Right hindlimb (tissue), 1 donor: ENCODE measurements around the gene HNRNPA2B1.
"Not testable (repeated sequence)": the region's sequence is repeated elsewhere in the genome, so short reads cannot be mapped to it uniquely, and the experiment has no call there.

Source experiments
- DNase-seq: peaks from one replicate; pipeline ENCODE4 v3.0.0-alpha.2; 2018

Gene HNRNPA2B1

DNA sequence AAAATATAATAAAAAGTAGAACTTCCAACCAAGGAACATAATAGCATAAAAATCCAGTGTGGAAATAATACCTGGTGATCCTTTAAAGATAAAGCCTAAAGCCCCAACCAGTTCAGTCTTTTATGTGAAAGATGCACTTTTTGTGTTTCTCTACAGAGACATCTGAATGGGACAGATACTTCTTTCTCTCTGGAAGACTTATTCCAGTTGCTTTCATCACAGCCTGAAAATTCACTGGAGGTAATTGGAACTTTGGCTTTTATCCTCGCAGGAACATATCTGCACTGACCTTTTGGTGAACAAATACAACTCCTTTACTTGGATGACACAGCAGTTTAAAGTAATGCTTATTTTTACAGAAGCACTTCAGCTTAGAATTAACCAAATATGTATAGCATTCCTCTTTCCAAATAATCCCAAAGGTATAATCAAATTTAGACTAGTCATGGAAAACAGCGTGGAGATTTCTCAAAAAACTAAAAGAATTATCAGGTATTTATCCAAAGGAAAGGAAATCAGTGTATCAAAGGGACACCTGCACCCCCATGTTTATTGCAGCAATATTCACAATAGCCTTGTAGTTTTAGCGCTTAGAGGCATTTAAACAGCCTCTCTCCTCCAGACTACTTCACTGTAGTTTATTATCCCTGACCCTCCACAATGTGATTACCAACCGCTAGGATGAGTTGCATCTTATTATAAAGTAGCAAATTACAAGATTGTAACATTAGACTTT is 16.8 kb downstream of the HNRNPA2B1 start:
- DNase-seq: no peak

DNA sequence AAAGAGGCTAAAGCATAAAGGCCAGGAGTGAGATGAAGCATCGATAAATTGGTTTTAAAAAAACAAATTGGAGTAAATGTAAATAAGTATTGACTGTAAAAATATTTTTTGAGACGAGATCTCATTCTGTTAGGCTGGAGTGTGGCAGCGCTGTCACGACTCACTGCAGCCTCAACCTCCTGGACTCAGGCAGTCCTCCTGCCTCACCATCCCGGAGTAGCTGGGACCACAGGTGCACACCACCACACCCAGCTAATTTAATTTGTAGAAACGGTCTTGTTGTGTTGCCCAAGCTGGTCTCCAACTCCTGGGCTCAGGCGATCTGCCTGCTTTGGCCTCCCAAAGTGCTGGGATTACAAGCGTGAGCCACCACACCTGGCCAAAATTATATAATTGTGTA is 17.8 kb downstream of the HNRNPA2B1 start:
- DNase-seq: no peak

DNA sequence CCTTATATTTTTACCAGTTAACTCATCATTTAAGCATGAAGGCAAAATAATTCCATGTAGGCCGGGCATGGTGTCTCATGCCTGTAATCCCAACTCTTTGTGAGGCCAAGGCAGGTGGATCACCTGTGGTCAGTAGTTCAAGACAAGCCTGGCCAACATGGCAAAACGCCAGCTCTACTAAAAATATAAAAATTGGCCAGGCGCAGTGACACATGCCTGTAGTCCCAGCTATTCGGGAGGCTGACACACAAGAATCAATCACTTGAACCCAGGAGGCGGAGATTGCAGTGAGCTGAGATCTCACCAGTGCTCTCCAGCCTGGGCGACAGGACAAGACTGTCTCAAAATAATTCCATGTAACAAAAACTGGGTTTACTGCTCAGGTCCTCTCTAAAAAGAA is 18.3 kb downstream of the HNRNPA2B1 start:
- no peak for DNase-seq

DNA sequence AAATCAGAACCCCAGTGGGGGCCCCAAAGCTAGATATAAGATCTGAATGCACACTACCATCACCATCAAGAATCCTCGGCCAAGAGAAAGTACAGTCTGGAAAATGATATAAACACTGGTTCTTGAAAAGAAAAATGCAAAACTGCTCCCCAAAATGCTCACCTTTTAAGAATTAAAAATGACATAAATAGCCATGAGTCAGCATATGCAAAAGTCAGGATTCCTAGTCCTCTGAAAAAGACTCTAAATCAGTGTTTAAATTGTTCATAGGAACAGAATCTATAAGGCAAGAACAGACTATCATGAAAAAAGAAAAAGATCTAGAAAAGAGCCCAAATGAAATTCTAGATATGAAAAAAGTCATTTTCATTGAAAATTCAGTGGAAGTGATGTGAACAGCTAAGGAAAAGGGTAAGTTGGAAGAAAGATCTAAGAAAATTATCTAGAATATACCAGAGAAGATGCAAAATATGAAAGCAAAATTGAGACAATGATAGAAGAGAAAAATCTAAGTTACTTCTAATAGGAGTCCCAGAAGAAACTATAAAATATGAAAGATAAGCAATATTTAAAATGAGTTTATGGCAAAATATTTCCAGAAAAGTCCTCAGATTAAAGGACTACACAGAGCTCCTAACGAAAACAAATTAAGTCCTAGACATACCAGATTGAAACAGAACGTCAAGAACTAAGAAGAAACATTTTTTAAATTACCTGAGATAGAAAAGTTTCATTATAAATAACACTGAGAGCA is 18.9 kb downstream of the HNRNPA2B1 start:
- DNase-seq: no peak

DNA sequence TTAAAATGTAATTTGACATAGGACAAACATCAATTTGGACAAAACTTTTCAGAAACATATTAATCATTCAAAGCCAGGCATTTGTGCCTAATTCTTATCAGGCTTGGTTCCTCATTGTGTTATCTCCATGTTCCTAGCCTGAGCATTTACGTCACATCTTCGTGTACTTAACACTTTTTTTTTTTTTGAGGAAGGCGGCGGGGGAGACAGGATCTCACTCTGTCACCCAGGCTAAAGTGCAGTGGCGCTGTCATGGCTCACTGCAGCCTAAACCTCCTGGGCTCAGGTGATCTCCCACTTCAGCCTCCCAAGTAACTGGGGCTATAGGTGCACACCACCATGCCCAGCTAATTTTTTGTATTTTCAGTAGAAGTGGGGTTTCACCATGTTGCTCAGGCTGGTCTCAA is 19.8 kb downstream of the HNRNPA2B1 start:
- DNase-seq: no peak

DNA sequence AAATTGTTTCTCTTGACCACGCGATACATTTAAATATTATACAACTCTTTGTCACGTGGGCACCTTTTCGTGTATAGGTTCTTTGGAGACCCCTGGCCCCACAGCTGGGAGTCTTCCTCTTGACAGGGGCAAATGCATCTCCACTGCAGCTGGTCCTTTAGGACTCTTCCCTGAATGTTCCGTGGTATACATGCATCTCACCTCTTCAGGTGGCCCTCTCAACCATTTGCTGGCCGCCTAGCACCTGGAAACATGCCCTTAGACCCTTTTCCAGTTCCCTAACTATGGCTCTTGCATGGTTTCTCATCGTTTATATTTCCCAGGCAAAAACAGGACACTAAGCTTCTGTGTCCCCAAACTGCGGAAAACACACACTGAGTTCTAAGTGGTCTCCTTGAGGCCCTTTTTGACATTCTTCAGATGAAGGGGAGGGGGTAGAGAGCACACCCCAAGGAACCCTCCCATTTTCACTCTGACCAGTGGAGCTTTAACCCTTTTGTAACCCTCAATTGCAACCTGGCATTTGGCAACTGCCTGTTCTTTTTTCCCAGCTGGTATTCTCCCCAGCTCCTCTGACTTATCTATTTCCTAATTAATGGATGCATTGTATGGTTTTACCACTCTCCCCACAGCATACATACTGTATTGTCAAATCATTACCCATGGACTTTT is 20.6 kb downstream of the HNRNPA2B1 start:
- DNase-seq: no peak

DNA sequence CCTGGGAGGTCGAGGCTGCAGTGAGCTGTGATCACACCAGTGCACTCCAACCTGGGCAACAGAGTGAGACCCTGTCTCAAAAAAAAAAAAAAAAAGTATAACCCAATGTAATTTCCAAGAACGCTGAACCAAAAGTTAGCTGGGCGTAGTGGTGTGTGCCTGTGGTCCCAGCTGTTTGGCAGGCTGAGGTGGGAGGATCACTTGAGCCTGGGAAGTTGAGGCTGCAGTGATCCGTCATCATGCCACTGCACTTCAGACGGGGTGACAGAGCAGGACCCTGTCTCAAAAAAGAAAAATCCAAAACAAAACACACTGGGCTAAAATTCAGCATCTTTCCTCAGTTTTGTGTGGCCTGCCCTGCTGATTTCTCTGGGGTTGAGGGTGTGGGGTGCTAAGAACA is 21.1 kb downstream of the HNRNPA2B1 start:
- DNase-seq: no peak

DNA sequence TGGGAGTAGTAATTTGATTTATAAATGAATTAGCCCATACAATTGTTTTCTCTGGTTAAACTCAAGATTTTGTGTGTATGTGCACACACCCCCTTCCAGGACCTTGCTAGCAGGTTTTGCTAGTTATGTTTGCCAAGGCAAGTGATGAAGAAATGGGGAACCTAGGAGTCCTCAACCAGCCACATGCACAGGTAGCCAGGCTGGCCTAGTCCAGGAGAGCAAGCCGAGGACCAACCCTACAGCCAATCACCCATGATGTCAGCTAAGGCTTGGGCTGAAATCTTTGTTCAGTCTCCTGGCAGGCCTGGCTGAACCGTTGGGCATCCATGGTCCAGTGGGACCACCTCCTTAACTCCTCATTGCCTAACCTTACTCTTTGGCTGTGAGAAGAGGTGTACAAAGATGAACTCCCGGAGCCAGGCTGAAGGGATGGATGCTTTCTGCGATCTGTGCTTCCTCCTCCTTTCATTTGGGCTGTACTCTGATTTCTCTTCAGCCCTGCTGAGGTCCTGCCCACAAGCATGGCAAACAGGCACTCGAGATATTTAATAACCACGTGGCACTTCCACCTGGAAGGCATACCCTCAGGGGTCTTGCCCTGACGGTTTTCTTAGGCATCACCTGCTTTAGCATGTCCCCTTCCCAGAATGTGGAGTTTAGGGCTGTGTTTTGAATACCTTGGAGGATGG is 22.1 kb downstream of the HNRNPA2B1 start:
- no peak for DNase-seq

DNA sequence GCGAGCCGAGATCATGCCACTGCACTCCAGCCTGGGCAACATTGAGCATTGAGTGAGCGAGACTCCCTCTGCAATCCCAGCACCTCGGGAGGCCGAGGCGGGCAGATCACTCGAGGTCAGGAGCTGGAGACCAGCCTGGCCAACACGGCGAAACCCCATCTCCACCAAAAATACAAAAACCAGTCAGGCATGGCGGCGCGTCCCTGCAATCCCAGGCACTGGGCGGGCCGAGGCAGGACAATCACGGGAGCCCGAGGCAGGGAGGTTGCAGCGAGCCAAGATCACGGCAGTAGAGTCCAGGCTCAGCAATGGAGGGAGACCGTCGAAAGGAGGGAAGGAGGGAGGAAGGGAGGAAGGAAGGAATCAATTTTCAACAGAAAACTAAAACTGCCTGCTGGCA is 23.3 kb downstream of the HNRNPA2B1 start:
- not testable (repeated sequence) for DNase-seq

DNA sequence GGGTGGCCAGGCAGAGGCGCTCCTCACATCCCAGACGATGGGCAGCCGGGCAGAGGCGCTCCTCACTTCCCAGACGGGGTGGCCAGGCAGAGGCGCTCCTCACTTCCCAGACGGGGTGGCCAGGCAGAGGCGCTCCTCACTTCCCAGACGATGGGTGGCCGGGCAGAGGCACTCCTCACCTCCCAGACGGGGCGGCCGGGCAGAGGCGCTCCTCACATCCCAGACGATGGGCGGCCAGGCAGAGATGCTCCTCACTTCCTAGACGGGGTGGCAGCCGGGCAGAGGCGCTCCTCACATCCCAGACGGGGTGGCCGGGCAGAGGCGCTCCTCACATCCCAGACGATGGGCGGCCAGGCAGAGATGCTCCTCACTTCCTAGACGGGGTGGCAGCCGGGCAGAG is 23.9 kb downstream of the HNRNPA2B1 start:
- not testable (repeated sequence) for DNase-seq

DNA sequence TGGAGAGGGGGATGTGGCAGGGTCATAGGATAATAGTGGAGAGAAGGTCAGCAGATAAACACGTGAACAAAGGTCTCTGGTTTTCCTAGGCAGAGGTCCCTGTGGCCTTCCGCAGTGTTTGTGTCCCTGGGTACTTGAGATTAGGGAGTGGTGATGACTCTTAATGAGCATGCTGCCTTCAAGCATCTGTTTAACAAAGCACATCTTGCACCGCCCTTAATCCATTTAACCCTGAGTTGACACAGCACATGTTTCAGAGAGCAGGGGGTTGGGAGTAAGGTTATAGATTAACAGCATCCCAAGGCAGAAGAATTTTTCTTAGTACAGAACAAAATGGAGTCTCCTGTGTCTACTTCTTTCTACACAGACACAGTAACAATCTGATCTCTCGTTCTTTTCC is 24.6 kb downstream of the HNRNPA2B1 start:
- not testable (repeated sequence) for DNase-seq

DNA sequence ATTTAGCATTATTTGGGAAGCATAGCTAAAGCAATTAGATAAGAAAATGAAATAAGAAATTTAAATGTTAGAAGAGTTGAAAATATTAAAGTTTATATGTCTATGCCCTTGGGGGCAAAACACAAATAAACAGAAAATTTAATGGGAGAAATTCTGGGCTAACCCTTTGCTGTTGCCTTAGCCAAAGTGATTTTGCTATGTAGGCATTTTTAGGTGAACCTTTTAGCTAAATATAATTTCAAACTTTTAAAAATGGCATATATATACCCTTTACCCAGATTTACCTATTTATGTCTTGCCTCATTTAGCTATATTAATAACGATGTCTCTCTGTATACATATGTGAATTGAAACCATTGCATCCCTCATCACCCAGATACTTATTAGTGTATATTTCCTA is 28.5 kb downstream of the HNRNPA2B1 start:
- no peak for DNase-seq

DNA sequence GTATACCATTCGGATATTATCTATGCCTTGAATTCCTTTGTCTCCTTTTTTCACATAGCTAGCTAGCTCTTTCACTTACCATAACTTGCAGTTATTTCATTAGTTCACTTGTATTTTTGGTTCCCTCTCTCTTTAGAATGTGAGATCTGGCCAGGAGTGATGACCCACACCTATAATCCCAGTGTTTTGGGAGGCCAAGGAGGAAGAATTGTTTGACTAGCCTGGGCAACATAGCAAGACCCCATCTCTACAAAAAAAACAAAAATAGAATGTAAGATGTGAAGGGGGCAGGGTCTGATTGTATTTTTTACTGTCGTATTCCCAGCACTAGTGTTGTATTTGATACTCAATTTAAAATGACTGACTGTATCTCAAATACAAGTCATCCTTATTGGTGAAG is 28.9 kb downstream of the HNRNPA2B1 start:
- no peak for DNase-seq

DNA sequence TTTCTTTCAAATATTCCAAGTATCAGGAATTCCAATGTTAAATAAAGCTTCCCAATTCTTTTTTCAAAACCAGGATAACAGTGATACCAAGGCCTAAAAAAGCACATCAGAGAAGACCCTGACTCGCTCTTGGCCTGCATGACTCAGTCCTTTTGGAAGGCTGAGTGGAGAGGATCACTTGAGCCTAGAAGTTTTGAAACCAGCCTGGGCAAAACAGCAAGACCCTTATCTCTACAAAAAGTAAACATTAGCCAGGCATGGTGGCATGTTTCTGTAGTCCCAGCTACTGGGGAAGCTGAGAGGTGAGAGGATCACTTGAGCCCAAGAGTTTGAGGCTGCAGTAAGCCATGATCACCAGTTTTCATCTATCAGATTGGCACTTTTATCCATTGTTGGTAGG is 29.9 kb downstream of the HNRNPA2B1 start:
- no peak for DNase-seq

DNA sequence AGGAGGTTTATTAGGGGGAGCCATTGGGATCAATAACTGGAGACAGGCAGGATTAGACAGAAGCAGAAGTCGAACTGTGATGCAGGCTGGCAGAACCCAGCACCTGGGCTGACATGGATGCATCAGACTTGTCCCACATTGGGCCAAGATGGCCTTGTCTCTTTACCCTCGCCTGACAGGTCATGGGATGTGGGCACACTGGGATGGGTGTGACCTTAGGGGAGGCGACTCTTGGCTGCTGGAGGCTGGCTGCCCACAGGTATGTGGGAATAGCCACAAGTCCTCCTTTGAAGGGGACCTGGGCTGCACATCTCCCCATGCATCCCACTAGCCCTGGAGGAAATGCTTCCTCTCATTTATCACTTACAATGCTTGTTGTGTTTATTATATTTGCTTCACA is 31.3 kb downstream of the HNRNPA2B1 start:
- DNase-seq: no peak

DNA sequence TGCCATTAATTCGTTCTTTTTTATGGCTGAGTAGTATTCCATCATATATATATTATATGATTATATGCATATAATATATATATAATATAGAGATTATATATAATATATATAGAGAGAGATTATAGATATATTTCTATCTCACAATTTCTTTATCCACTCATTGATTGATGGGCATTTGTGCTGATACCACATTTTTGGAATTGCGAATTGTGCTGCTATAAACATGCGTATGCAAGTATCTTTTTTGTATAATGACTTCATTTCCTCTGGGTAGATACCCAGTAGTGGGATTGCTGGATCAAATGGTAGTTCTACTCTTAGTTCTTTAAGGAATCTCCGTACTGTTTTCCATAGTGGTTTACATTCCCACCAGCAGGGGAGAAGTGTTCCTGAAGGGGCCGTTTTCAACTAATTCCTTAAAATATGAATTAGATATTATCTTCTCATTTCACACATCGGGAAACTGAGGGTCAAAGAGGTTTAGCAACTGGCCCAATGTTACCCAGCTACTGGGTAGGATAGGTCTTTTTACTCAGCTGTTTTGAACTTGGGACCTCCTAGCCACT is 32.0 kb downstream of the HNRNPA2B1 start:
- no peak for DNase-seq

DNA sequence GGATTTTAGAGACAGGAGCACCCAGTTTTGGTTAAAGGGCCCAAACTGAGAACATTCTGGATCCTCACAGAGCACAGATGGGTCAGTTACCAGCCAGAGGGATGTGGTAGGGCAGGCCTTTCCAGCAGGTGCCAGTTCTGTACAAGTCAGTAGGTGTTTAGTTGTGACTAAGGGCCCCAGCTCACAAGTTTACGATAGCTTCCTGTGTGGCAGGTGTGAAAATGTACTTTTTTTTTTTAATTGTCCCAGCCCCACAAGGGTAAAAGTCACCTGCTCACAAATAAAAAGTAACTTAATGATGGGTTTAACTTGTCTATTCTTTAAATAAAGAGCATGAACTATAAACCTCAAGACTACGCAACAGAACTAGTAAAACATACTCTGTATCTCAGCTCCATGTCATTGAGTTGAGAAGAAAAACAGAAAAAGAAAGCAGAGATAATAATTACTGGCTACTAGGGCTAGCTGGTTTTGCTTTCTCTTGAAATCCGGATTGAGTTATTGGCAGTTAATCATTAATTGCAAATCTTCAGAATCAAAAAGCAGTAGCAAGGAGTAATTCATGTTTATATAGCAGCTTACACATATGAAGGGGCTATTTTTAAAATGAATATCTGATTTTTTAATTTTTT is 33.1 kb downstream of the HNRNPA2B1 start:
- no peak for DNase-seq

DNA sequence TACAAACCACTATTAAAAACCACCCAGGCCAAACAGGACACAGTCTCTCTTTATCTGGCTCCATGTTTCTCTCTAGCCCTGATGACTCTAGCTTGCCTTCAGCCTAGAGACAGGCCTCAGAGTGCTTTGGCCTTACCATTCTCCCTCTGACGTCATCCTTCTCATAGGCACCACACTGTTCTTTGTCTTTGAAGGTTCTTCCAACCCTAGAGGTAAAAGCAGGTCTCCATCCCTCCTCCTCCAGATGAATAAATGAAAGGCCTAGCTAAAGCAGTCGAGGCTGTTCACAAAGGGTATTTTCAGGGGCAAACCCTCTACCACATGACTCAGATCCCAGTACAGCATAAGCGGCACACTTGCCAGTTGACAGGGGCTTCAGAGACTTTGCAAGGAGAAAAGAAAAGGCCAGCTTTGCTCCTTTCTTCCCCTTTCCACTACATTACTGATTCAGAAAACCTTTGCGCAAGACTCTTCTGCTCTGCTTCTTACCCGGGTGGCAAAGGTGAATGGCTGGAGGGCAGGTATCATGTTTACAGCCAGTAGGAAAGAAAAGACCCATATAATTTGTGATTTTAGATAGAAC is 33.8 kb downstream of the HNRNPA2B1 start:
- no peak for DNase-seq

DNA sequence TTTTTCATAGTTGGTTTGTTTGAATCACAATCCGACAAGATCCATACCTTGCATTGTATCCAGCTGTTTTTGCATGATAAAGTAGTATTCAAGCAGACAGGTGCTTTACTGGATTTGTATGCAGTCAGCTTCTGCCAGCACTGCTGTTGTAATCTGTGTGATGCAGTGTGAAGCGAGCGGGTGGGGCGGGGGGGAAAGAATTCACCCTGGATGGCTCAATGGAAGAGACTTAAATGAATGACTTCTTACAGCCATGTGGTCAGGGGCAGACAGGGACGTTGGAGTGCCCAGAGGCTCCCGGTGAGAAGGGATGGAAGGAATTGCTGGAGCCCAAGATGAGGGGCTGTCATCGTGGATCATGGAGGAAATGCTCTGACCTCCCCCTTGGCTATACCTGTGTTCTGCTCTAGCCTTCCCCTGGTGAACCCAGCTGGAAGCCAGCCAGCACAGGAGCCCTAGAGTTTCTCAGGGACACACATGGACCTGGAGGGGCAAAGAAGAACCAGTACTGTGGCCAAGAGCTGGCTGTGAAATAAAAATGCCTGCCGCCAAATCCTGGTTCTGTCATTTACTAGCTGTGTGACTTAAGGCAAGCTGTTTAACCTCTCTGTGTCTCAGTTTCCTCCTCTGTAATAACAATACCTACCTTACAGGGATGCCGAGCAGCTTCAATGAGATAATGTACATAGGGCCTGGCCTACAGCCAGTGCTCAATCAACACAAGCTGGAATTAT is 34.4 kb downstream of the HNRNPA2B1 start:
- DNase-seq: no peak

DNA sequence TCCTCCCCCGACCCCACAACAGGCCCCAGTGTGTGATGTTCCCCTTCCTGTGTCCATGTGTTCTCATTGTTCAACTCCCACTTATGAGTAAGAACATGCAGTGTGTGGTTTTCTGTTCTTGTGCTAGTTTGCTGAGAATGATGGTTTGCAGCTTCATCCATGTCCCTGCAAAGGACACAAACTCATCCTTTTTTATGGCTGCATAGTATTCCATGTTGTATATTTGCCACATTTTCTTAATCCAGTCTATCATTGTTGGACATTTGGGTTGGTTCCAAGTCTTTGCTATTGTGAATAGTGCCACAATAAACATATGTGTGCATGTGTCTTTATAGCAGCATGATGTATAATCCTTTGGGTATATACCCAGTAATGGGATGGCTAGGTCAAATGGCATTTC is 36.7 kb downstream of the HNRNPA2B1 start:
- not testable (repeated sequence) for DNase-seq

DNA sequence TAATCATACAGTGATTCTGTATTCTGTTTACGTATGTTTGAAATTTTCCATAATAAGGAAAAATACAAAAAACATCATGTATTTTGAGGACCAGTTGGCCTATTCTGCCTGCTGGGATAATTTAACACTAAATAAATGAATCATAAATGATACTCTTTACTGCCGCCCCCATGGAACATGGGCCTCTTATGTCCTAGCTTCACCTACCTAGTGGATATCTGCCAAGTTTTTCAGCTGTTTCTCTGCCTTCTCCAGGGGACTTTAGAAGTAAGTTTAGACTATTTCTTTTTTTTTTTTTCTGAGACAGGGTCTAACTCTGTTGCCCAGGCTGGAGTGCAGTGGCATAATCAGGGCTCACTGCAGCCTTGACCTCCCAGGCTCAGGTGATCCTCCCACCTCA is 38.1 kb downstream of the HNRNPA2B1 start:
- no peak for DNase-seq
